K562 (cell line): Measurements from ENCODE around the gene LIMS1. TPM values are rescaled to one million over a fixed set of nuclear protein-coding genes. Genes with fewer than 3 reads are reported as not detected.

Source experiments
- KDM4B ChIP-seq, 2 experiments: fragments of 450-650 bp in 1 of 2; sonication (generic) in 1 of 2; IDR thresholded peaks; 2 replicates each; pipeline ENCODE4 v1.6.1; 2016 to 2017; ENCODE audit warnings: borderline replicate concordance in 2 of 2, antibody characterized with exemption in 1 of 2, low read depth in 1 of 2, mild to moderate bottlenecking in 1 of 2
- MEF2D ChIP-seq: conservative IDR thresholded peaks from 2 replicates; pipeline ENCODE4 v1.6.1; 2016; ENCODE audit warnings: low read depth, missing genetic modification characterization, missing compliant biosample characterization
- SMARCC2 ChIP-seq: fragments of 450-650 bp; IDR thresholded peaks from 2 replicates; pipeline ENCODE4 v1.6.1; 2017; ENCODE audit warnings: antibody characterized with exemption, moderate library complexity, mild to moderate bottlenecking, low read depth
- SRSF1 ChIP-seq: fragments of 200-400 bp; formaldehyde crosslinking; IDR thresholded peaks from 2 replicates; pipeline ENCODE4 v1.6.1; 2017; ENCODE audit warnings: mild to moderate bottlenecking, low read depth, low read length, moderate library complexity
- STAT6 ChIP-seq: sonication (generic); formaldehyde crosslinking; IDR thresholded peaks from 2 replicates; pipeline ENCODE4 v1.8.1; 2023; ENCODE audit warnings: mild to moderate bottlenecking, missing genetic modification reagents
- TCF15 ChIP-seq: fragments of 250-450 bp; sonication (Bioruptor Pico); IDR thresholded peaks from 2 replicates; pipeline ENCODE4 v1.8.0; 2022; ENCODE audit warnings: moderate library complexity, mild to moderate bottlenecking, inconsistent platforms
- ZBTB11 ChIP-seq, 3 experiments: fragments of 200-800 bp in 1 of 3; fragments of 250-450 bp in 1 of 3; fragments of 450-650 bp in 1 of 3; sonication (Bioruptor Pico) in 1 of 3; sonication (Bioruptor generic) in 1 of 3; formaldehyde crosslinking in 1 of 3; IDR thresholded peaks; 2 replicates each; pipeline versions ENCODE4 v1.6.1 to v1.8.0; 2016 to 2022; ENCODE audit warnings: mild to moderate bottlenecking in 2 of 3, missing genetic modification characterization in 2 of 3, missing compliant biosample characterization in 1 of 3, moderate library complexity in 1 of 3
- ZFP36 ChIP-seq: fragments of 150-350 bp; IDR thresholded peaks from 2 replicates; pipeline ENCODE4 v1.6.1; 2018; ENCODE audit warnings: low read length, low read depth; ENCODE audit not compliant: partially characterized antibody
- polyA plus RNA-seq, 8 experiments: library from polyadenylated mRNA; depleted of rRNA in 4 of 8; stranded (reverse) in 5 of 8; unstranded in 3 of 8; fragments of >200 nt; fragmentation: Nextera tagmentation in 2 of 8; fragmentation: Illumina TruSeq in 1 of 8; extraction: Ambion mirVana in 2 of 8; extraction: Trizol in 1 of 8; gene quantifications; 2 replicates each; pipeline versions ENCODE4 v1.2.1 to v1.2.3, GENCODE V29; 2011 to 2014; ENCODE audit warnings: inconsistent platforms in 1 of 8, missing spikeins in 1 of 8
- total RNA-seq, 7 experiments: library from RNA; depleted of rRNA in 6 of 7; stranded (reverse); fragments of >200 nt in 6 of 7; fragmentation: Illumina TruSeq in 2 of 7; extraction: Trizol in 2 of 7; gene quantifications; 2 replicates each; pipeline versions ENCODE4 v1.2.1 to v1.2.3, GENCODE V29; 2011 to 2021; ENCODE audit warnings: low replicate concordance in 1 of 7
- TF ChIP-seq, protein P1 (sequence below): fragments of 450-650 bp; IDR thresholded peaks from 2 replicates; pipeline ENCODE4 v1.6.1; 2017; ENCODE audit warnings: antibody characterized with exemption, mild to moderate bottlenecking

The LIMS1 gene
- total and polyA plus RNA-seq, 9 of the 15 experiments (the other 6 are each of a cell fraction or from before 2014, with no cell fraction given): 52.8 to 134 (median 81.0) TPM

GRCh38 chr2:108637304-108637669 lies 103.0 kb downstream of the LIMS1 start (continued):
- TF ChIP-seq, protein P1, sequence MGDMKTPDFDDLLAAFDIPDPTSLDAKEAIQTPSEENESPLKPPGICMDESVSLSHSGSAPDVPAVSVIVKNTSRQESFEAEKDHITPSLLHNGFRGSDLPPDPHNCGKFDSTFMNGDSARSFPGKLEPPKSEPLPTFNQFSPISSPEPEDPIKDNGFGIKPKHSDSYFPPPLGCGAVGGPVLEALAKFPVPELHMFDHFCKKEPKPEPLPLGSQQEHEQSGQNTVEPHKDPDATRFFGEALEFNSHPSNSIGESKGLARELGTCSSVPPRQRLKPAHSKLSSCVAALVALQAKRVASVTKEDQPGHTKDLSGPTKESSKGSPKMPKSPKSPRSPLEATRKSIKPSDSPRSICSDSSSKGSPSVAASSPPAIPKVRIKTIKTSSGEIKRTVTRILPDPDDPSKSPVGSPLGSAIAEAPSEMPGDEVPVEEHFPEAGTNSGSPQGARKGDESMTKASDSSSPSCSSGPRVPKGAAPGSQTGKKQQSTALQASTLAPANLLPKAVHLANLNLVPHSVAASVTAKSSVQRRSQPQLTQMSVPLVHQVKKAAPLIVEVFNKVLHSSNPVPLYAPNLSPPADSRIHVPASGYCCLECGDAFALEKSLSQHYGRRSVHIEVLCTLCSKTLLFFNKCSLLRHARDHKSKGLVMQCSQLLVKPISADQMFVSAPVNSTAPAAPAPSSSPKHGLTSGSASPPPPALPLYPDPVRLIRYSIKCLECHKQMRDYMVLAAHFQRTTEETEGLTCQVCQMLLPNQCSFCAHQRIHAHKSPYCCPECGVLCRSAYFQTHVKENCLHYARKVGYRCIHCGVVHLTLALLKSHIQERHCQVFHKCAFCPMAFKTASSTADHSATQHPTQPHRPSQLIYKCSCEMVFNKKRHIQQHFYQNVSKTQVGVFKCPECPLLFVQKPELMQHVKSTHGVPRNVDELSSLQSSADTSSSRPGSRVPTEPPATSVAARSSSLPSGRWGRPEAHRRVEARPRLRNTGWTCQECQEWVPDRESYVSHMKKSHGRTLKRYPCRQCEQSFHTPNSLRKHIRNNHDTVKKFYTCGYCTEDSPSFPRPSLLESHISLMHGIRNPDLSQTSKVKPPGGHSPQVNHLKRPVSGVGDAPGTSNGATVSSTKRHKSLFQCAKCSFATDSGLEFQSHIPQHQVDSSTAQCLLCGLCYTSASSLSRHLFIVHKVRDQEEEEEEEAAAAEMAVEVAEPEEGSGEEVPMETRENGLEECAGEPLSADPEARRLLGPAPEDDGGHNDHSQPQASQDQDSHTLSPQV: peak; percentile 17; the same call in 1 of the 2 replicates
- TF ChIP-seq KDM4B (IDR thresholded peaks at IDR 0.05; ENCODE audit: borderline replicate concordance in 2 of 2, low read depth in 1 of 2) (no peak), MEF2D (tag) (peak; percentile 31; the same call in 1 of the 2 replicates), ZBTB11 (CRISPR knock-in tag; IDR thresholded peaks at IDR 0.05) (peak in 1 of 3 experiments; percentile 71; a peak in 2 of 6 replicates), SRSF1 (no peak), ZFP36 (no peak), TCF15 (CRISPR knock-in tag) (no peak), SMARCC2 (peak; percentile 84), STAT6 (CRISPR knock-in tag) (no peak)
